Activated CD8-positive, alpha-beta memory T cell treated with anti-CD3 and anti-CD28 coated beads, Interleukin-2, amount 10 ng/mL, durations not matched to agents 7 days and 5 days (primary cell): Measurements from ENCODE around the gene ERG. TPM values are rescaled to one million over a fixed set of nuclear protein-coding genes. Genes with fewer than 3 reads are reported as not detected.

Source experiments
- ATAC-seq: fragments of 150-1000 bp; cut with Tn5 transposase; one replicate; pipeline ENCODE4 v1.10.0; 2021; ENCODE audit warnings: moderate library complexity
- CTCF ChIA-PET: fragments of 350-600 bp; sonication (Branson Sonifier 250); formaldehyde crosslinking; loops from one replicate; lab custom pipeline; 2021; ENCODE audit warnings: antibody characterized with exemption; lab: Charles Lee
- DNase-seq: peaks from one replicate; pipeline ENCODE4 v3.0.0-alpha.2; 2020
- H3K27ac Mint-ChIP-seq: one replicate; pipeline ENCODE4 v1.8.0; 2021; ENCODE audit warnings: mild to moderate bottlenecking, mixed read lengths
- H3K27me3 Mint-ChIP-seq: one replicate; pipeline ENCODE4 v1.8.0; 2021; ENCODE audit warnings: mixed read lengths
- H3K36me3 Mint-ChIP-seq: one replicate; pipeline ENCODE4 v1.8.0; 2021; ENCODE audit warnings: mild to moderate bottlenecking, mixed read lengths
- H3K4me1 Mint-ChIP-seq: one replicate; pipeline ENCODE4 v1.8.0; 2021; ENCODE audit warnings: mixed read lengths
- H3K4me3 Mint-ChIP-seq: one replicate; pipeline ENCODE4 v1.8.0; 2021; ENCODE audit warnings: mild to moderate bottlenecking, moderate library complexity, mixed read lengths
- H3K9me3 Mint-ChIP-seq: one replicate; pipeline ENCODE4 v1.8.0; 2022; ENCODE audit warnings: low read depth, mixed read lengths
- total RNA-seq, 2 experiments: library from RNA; stranded (reverse); gene quantifications; one replicate each; pipeline ENCODE4 v1.2.3, GENCODE V29; 2021

ERG gene
- total RNA-seq, 2 experiments from 2014 or later, result not detected

- Mint-ChIP-seq H3K27ac (no peak overlapping the region), H3K4me1 (no peaks in the 10 kb centered on the region), H3K27me3 (no peaks in the 10 kb centered on the region), H3K36me3 (no peaks in the 10 kb centered on the region), H3K4me3 (no peak overlapping the region), H3K9me3 (no peaks in the 10 kb centered on the region)
- CTCF ChIA-PET, result no interaction called here
- ATAC-seq, result no peak
- DNase-seq, result no peak
These were observed 43.6 kb downstream of the ERG start for GRCh38 chr21:38454702-38455101.

GRCh38 chr21:38454161-38454560, 44.1 kb downstream of the ERG start:
- Mint-ChIP-seq H3K36me3 (no peaks in the 10 kb centered on the region), H3K4me3 (no peak overlapping the region), H3K27me3 (no peaks in the 10 kb centered on the region), H3K9me3 (no peaks in the 10 kb centered on the region), H3K27ac (no peak overlapping the region), H3K4me1 (no peaks in the 10 kb centered on the region)
- CTCF ChIA-PET, result no interaction called here
- DNase-seq, result no peak
- ATAC-seq, result no peak

- no peak overlapping the region for H3K4me3 Mint-ChIP-seq
- CTCF ChIA-PET, result no interaction called here
These were observed 49.4 kb downstream of the ERG start for GRCh38 chr21:38448671-38449385.

GRCh38 chr21:38447611-38448010, 50.7 kb downstream of the ERG start:
- Mint-ChIP-seq H3K27me3 (no peaks in the 10 kb centered on the region), H3K4me1 (no peaks in the 10 kb centered on the region), H3K27ac (no peak overlapping the region), H3K36me3 (no peaks in the 10 kb centered on the region), H3K4me3 (no peak overlapping the region), H3K9me3 (no peaks in the 10 kb centered on the region)
- CTCF ChIA-PET, result no interaction called here
- no peak for ATAC-seq
- no peak for DNase-seq

More at GRCh38 chr21:38448671-38449385, 49.4 kb downstream of the ERG start:
- no peak for ATAC-seq
- Mint-ChIP-seq H3K36me3 (no peaks in the 10 kb centered on the region), H3K27ac (no peak overlapping the region), H3K27me3 (no peaks in the 10 kb centered on the region), H3K4me1 (no peaks in the 10 kb centered on the region), H3K9me3 (no peaks in the 10 kb centered on the region)
- no peak for DNase-seq

- no peaks in the 10 kb centered on the region for H3K4me1 Mint-ChIP-seq
- H3K36me3 Mint-ChIP-seq, result no peaks in the 10 kb centered on the region
- H3K9me3 Mint-ChIP-seq, result no peaks in the 10 kb centered on the region
- DNase-seq (no peak), ATAC-seq (no peak)
- H3K27me3 Mint-ChIP-seq, result no peaks in the 10 kb centered on the region
- CTCF ChIA-PET, result no interaction called here
- H3K4me3 Mint-ChIP-seq, result no peak overlapping the region
- H3K27ac Mint-ChIP-seq, result no peak overlapping the region
These were observed 53.6 kb downstream of the ERG start for GRCh38 chr21:38444691-38445090.

- DNase-seq (no peak), ATAC-seq (no peak)
- H3K27ac Mint-ChIP-seq, result no peak overlapping the region
- CTCF ChIA-PET, result no interaction called here
- no peaks in the 10 kb centered on the region for H3K36me3 Mint-ChIP-seq
- no peaks in the 10 kb centered on the region for H3K27me3 Mint-ChIP-seq
- H3K4me3 Mint-ChIP-seq, result no peak overlapping the region
- H3K9me3 Mint-ChIP-seq, result no peaks in the 10 kb centered on the region
- H3K4me1 Mint-ChIP-seq, result no peaks in the 10 kb centered on the region
These were observed 55.2 kb downstream of the ERG start for GRCh38 chr21:38443110-38443509.

GRCh38 chr21:38441153-38441552, 57.1 kb downstream of the ERG start:
- Mint-ChIP-seq H3K36me3 (no peaks in the 10 kb centered on the region), H3K4me1 (no peaks in the 10 kb centered on the region), H3K27me3 (no peaks in the 10 kb centered on the region), H3K4me3 (no peak overlapping the region), H3K27ac (no peak overlapping the region), H3K9me3 (no peaks in the 10 kb centered on the region)
- CTCF ChIA-PET, result no interaction called here
- DNase-seq (no peak), ATAC-seq (no peak)

GRCh38 chr21:38440746-38441145, 57.5 kb downstream of the ERG start:
- Mint-ChIP-seq H3K27ac (no peak overlapping the region), H3K4me3 (no peak overlapping the region), H3K36me3 (no peaks in the 10 kb centered on the region), H3K9me3 (no peaks in the 10 kb centered on the region), H3K27me3 (no peaks in the 10 kb centered on the region), H3K4me1 (no peaks in the 10 kb centered on the region)
- DNase-seq (no peak), ATAC-seq (no peak)
- CTCF ChIA-PET, result no interaction called here

GRCh38 chr21:38439957-38440356, 58.3 kb downstream of the ERG start:
- H3K27me3 Mint-ChIP-seq, result no peaks in the 10 kb centered on the region
- no peaks in the 10 kb centered on the region for H3K36me3 Mint-ChIP-seq
- H3K4me3 Mint-ChIP-seq, result no peak overlapping the region
- no peak overlapping the region for H3K27ac Mint-ChIP-seq
- no peaks in the 10 kb centered on the region for H3K9me3 Mint-ChIP-seq
- no peaks in the 10 kb centered on the region for H3K4me1 Mint-ChIP-seq
- CTCF ChIA-PET, result no interaction called here
- ATAC-seq, result no peak
- DNase-seq, result no peak

- CTCF ChIA-PET, result no interaction called here
- no peaks in the 10 kb centered on the region for H3K4me1 Mint-ChIP-seq
- no peaks in the 10 kb centered on the region for H3K9me3 Mint-ChIP-seq
- no peaks in the 10 kb centered on the region for H3K27me3 Mint-ChIP-seq
- ATAC-seq, result no peak
- H3K4me3 Mint-ChIP-seq, result no peak overlapping the region
- no peak for DNase-seq
- H3K27ac Mint-ChIP-seq, result no peak overlapping the region
- no peaks in the 10 kb centered on the region for H3K36me3 Mint-ChIP-seq
These were observed 58.9 kb downstream of the ERG start for GRCh38 chr21:38439426-38439825.

- DNase-seq (no peak), ATAC-seq (no peak)
- CTCF ChIA-PET, result no interaction called here
- no peak overlapping the region for H3K4me3 Mint-ChIP-seq
- no peaks in the 10 kb centered on the region for H3K9me3 Mint-ChIP-seq
- no peaks in the 10 kb centered on the region for H3K36me3 Mint-ChIP-seq
- no peaks in the 10 kb centered on the region for H3K4me1 Mint-ChIP-seq
- no peaks in the 10 kb centered on the region for H3K27me3 Mint-ChIP-seq
- no peak overlapping the region for H3K27ac Mint-ChIP-seq
These were observed 59.8 kb downstream of the ERG start for GRCh38 chr21:38438462-38438893.

GRCh38 chr21:38436341-38436740, 61.9 kb downstream of the ERG start:
- Mint-ChIP-seq H3K4me1 (no peaks in the 10 kb centered on the region), H3K4me3 (no peak overlapping the region), H3K27me3 (no peaks in the 10 kb centered on the region), H3K36me3 (no peaks in the 10 kb centered on the region), H3K27ac (no peak overlapping the region), H3K9me3 (no peaks in the 10 kb centered on the region)
- no peak for DNase-seq
- CTCF ChIA-PET, result no interaction called here
- ATAC-seq, result no peak

GRCh38 chr21:38434913-38435533, 63.3 kb downstream of the ERG start:
- Mint-ChIP-seq H3K27me3 (no peaks in the 10 kb centered on the region), H3K27ac (no peak overlapping the region), H3K36me3 (no peaks in the 10 kb centered on the region), H3K9me3 (peaks cover 2% of the 10 kb centered on the region), H3K4me3 (no peak overlapping the region), H3K4me1 (no peaks in the 10 kb centered on the region)
- DNase-seq (no peak), ATAC-seq (no peak)
- CTCF ChIA-PET, result no interaction called here

GRCh38 chr21:38433471-38433870, 64.8 kb downstream of the ERG start:
- Mint-ChIP-seq H3K4me3 (no peak overlapping the region), H3K27ac (no peak overlapping the region), H3K27me3 (no peaks in the 10 kb centered on the region), H3K4me1 (no peaks in the 10 kb centered on the region), H3K9me3 (peaks cover 2% of the 10 kb centered on the region), H3K36me3 (no peaks in the 10 kb centered on the region)
- DNase-seq (no peak), ATAC-seq (no peak)
- CTCF ChIA-PET, result no interaction called here
